Measurements from ENCODE around the gene PAX9.

Gene PAX9

DNA sequence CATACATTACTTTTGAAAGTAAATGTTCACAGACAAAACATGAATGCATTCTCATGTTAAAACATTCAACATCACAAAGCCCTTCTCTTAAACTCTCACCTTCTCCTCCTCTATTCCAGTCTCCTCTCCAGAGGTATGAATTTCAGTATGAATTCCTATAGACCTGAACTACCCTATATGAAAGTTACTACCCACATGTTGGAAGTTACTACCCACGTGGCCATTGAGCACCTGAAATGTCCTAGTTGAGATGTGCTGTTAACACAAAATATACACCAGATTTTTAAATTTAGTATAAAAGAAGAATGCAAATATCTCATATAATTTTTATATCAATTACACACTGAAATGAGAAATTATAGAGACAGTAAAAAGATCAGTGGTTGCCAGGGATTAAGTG lies 60.2 kb downstream of the PAX9 start:
- no peaks in the 10 kb centered on the region for H3K9me3 Mint-ChIP-seq (ENCODE audit: low read depth)
- H3K36me3 Mint-ChIP-seq: no peaks in the 10 kb centered on the region
- no peak overlapping the region for H3K27ac Mint-ChIP-seq
- no peak overlapping the region for H3K4me3 Mint-ChIP-seq
- peaks cover 3% of the 10 kb centered on the region for H3K27me3 Mint-ChIP-seq
- H3K4me1 Mint-ChIP-seq (ENCODE audit: low read depth): no peaks in the 10 kb centered on the region

- Mint-ChIP-seq H3K4me1 (ENCODE audit: low read depth) (no peaks in the 10 kb centered on the region), H3K4me3 (no peak overlapping the region), H3K27ac (no peak overlapping the region), H3K9me3 (ENCODE audit: low read depth) (no peaks in the 10 kb centered on the region), H3K27me3 (peaks cover 3% of the 10 kb centered on the region), H3K36me3 (no peaks in the 10 kb centered on the region)
Observed at GRCh38 chr14:36723530-36723929, 61.9 kb downstream of the PAX9 start.

- Mint-ChIP-seq H3K4me1 (ENCODE audit: low read depth) (no peaks in the 10 kb centered on the region), H3K36me3 (no peaks in the 10 kb centered on the region), H3K9me3 (ENCODE audit: low read depth) (no peaks in the 10 kb centered on the region), H3K4me3 (no peak overlapping the region), H3K27ac (no peak overlapping the region), H3K27me3 (peaks cover 3% of the 10 kb centered on the region)
Observed at GRCh38 chr14:36724162-36724561, 62.5 kb downstream of the PAX9 start.

GRCh38 chr14:36726128-36726527 lies 64.5 kb downstream of the PAX9 start:
- Mint-ChIP-seq H3K9me3 (ENCODE audit: low read depth) (no peaks in the 10 kb centered on the region), H3K27me3 (peaks cover 1% of the 10 kb centered on the region), H3K4me1 (ENCODE audit: low read depth) (no peaks in the 10 kb centered on the region), H3K36me3 (no peaks in the 10 kb centered on the region), H3K27ac (no peak overlapping the region), H3K4me3 (no peak overlapping the region)

Data from activated naive CD8-positive, alpha-beta T cell (primary cell).